ENCODE measurements around the gene LAMC3.

The LAMC3 gene

DNA sequence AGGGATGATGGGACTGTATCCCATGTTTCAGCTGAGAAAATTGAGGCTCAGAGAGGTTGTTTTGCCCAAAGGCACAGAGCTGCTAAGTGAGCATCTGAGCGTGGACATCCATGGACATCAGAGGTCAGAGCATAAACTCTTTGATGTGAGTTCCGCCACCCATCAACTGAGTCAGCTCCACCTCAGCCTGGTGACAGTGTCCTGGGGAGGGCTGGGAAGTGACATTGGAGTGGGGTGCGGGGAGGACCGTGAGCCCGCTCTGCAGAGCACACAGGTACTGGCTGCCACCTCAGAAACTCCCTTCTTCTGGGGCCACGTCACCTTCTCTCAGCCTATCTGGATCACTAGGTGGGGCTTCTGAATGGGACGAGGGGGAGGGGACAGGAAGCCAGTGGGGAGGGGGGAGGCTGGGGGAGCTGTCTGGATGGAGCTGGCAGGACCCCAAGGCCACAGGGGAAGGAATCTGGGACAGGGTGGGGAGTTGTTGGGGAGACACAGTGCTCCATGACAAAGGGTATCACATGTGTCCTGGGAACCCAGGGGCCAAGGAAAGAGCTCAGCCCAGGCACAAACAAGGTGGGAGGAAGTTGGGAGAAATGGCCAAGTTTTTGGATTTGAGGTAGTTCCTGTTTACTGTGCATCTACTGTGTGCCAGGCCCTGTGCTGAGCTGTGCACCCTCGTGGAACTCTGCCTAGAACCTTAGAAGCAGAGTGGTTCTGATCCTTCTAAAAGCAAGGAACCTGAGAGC is 2.5 kb downstream of the LAMC3 start:
- no peak for DNase-seq (ENCODE audit: low spot score)

DNA sequence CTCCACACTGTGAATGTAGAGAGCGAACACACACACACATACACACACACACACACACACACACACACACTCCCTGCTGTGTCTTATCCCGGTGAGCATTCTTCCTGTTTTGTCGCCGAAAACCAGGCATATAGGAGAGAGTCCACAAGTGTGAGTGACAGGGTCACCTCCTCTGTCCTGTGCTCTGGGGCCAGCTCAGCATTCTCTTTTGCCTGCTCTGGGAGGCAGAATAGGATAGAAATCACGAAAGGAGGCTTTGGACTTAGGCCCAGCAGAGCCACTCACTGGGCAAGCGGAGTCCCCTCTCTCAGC is 3.0 kb downstream of the LAMC3 start:
- no peak for DNase-seq (ENCODE audit: low spot score)

DNA sequence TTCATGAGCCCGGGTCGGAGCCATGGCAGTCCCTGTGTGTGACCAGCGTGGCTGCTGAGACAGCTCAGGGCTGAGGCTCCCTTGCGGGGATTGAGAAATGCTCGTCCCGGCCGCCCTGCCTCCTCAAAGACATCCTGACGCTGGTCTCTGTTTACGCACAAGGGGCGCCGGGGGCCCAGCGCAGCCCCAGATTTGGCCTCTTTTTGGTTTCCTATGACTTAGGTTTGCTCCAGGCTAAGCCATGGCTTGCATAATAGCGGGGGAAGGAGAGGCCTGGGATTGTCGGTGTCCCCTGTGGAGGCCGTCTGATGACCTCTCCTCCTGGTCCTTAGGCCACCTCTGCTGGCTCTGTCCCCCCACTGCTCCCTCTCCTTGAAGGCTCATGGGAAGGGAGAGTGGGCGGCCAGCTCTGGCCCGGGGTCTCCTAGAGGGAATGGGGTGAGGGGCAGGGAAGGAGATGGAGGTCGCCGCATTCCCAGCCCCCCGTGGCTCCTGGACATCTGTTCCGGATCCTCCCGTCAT is 3.5 kb downstream of the LAMC3 start:
- DNase-seq (ENCODE audit: low spot score) = no peak

DNA sequence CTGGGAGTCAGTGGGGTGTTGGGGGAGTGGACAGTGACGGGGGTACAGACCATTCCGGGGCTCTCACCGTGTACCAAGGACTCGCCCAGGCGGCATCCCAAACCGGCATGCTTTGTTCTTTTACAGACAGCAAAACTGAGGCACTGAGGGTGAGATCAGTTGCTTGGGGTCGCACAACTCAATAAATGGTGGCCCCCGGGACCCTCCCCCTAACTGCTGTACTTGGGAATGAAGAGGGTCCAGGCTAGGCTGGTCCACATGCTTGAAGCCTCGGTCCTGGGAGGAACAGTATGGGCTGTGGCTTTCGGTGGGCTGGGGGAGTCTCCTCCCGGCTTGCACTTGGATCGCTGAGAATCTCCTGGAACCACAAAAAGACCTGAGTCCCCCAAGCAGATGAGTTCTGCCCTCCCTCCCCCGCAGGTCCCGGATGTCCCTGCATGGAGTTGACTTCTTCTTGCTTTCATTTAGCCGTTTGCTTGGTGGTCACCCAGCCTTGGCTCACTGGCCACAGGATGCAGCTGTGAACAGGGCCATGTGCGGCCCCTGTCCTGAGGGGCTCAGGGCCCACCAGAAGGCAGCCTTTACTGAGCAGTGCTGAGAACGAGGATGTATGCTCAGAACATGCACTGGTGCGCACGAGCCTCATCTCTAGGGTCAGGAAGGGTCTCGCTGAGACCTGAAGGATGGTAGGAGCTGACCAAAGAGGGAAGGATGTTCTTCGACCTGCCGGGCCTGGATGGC is 4.2 kb downstream of the LAMC3 start:
- DNase-seq (ENCODE audit: low spot score) = no peak

DNA sequence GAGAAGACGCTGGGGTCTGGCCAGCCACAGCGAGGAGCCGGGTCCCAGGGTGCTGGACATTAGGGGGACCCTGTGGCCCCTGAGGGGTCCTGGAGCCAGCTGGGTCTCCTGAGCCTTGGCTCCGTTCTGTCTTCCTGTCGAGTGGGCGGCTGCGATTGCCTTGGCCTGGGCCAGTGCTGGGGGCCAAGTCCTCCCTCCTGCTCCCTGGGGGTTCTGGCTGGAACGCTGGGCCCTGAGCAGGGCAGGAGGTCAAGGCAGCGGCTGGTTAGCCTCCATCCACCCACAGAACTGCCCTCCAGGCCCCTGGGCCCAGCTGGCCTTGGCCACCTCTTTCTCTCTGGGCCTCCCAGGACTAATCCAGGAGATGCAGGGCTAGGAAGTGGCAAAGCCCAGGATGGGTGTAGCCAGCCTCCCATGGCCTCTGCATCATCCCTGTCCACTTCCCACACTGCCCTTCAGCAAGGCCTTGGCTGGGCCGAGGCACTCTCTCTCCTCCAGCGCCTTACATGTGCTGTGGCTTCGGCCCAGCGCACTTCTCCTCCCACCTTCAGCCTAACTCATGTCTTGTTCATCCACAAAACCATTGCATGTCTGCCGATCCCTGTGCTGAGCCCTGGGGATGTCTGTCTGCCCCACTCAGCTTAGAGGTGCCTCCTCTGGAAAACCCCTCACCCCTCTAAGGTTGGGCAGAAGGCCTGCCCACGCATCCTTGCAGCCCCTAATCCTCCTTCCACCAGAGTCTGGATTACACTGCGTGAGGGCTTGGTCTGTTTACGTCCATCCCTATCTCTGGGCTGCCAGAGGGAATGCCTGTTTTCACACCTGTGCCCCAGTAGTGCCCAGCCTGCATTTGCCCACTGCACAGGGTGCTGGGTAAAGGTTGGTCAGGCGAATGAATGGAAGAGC is 5.0 kb downstream of the LAMC3 start:
- no peak for DNase-seq (ENCODE audit: low spot score)

DNA sequence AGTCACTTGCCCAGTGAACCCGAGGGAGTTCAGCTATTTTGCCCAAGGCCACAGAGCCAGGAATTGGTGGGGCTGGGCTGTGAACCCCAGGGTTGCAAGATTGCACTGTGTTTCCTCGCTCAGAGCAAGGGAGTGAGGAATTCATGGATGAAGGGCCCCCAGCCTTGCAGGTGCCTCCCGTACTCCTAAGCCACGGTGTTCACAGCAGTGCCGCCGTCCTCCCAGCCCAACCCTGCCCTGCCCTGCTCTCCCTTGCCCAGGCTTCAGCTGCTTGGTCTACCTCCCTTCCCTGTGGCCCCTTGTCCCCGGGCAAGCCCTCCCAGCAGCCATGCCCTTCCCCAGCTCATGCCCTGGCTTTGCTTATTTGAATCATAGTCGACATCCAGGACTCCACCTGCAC is 6.1 kb downstream of the LAMC3 start:
- no peak for DNase-seq (ENCODE audit: low spot score)

DNA sequence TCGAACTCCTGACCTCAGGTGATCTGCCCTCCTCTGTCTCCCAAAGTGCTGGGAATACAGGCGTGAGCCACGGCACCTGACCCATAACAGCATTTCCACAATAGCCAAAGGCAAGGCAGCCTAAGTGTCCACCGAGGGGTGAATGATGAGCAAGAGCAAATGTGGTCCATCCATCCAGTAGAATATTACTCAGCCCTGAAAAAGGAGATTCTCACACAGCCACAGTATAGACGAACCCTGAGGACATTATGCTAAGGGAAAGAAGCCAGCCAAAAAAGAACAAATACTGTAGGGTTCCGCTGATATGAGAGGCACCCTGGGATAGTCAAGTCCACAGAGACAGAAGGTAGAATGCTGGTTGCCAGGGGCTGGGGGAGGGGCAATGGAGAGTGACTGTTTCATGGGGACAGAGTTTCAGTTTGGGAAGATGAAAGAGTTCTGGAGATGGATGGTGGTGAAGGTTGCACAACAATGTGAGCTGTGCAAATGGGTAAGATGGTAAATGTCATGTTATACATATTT is 7.0 kb downstream of the LAMC3 start:
- no peak for DNase-seq (ENCODE audit: low spot score)

DNA sequence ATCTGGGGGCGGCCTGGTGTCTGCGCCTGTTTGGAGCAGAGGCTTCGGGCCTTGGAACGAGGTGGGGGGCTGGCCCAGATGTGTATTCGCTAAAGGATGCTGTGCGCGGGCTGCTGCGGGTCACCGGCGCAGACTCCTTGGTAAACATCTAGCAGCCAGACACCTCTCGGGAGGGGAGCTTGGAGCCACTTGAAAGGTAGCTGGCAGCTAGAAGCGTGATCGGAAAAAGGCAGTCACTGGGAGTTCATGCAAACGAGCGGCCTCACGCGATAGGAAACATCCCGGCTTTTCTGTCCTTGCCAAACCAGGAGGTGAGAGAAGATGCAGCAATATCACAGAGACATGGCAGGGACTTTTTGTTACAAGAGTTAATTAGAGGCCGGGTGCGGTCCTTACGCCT is 8.1 kb downstream of the LAMC3 start:
- no peak for DNase-seq (ENCODE audit: low spot score)

DNA sequence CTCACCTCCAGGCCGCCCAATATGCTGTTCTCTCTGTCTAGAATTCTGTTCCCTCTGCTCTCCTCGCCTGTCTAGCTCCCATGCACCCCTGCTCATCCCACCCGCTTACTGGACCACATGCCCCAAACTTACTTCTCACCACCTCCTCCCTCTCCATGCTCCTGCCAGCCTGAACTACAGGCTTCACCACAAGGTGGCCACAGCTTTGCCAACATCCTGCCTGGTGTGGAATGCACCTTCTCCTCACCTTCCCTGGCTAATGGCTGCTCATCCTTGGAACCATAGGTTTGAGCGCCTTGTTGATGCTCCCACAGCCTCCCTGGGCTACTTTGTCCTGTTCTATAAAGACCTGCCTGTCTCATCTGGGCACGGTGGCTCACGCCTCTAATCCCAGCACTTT is 9.6 kb downstream of the LAMC3 start:
- DNase-seq (ENCODE audit: low spot score) = no peak

DNA sequence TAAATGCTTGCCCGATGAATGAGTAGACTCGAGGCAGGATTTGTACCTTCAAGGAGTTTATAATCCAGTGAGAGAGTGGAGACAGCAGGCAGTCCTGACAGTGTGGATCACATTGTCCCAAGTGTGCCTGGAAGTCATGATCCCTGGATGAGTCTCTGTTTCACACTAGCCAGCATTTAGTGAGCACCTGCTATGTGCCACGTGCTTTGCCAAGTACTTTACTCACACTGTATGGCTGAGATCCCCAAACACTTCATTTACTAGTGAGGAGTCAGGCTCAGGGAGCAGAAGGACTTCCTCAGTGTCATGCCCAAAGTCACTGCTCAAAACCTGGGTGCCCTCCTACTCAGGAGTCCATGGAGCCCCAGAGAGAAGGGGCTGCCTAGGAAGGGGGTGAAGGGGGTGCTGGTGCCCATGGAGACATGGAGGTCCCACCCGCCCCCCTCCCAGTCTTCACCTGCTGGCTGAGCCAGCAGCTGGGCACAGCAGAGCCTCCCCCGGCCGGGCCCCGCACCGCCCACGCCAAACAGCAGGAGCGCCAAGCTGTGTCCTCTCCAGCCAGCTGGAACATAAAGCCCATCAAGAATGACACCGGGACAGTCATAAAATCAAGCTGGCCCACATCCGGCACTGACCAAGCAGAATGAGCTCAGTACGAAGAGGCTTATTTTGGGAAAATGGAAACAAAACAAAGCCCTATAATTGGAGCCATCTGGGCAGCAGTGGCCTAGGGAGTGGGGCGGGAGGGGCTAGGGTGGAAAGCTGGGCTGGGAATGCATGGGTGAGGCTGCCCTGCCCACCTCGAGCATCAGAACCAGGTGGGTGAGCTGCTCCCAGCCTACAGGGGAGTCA is 10.6 kb downstream of the LAMC3 start:
- no peak for DNase-seq (ENCODE audit: low spot score)

DNA sequence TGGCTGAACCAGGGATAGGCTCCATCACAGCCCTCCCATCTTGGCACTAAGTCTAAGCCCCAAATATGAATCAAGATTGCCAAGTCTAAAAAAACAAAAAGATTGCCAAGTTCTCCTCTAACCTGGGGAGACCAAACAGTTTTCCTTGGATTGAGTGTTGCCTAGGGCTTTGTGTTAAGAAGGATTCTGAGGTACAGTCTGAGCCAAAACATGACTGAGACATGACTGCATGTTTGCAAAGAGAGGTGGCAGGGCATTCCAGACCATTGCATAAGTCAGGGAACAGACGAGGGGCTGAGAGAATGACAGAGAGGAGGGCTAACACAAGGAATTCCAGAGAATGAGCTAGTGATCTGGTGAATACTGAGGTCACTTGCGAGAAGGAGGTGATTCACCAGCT is 11.4 kb downstream of the LAMC3 start:
- DNase-seq (ENCODE audit: low spot score) = no peak

DNA sequence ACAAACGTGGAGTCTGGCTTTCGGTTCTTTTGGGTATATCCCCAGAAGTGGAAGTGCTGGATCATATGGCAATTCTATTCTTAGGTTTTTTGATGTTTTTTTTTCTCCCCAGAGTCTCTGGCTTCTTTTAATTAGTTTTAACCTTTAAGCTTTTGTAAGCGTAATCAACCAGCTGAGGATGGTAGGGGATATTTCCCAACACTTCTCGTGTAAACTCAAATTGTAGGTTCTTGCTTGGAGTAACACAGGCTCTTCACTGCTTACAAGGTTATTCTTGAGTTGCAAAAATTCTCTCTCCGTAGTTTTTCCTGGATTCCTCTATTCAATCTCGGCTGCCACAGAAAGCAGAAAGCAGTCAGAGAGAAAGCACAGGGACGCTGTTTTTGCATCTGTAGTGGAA is 11.9 kb downstream of the LAMC3 start:
- no peak for DNase-seq (ENCODE audit: low spot score)

DNA sequence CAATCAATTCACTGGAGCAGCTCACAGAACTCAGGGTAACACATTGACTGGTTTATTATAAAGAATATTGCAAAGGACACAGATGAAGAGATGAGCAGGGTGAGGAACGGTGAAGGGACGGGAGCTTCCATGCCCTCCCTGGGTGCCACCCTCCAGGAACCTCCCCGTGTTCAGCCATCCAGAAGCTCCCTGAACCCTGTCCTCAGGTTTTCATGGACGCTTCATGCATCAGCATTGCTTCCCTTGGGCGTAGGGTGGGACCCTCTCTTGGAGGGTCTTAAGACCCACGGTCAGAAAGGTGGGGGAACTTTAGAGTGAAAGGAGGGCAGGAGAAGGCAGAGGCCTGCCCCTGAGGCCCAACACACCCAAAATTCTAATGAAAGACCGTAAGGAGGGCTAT is 12.8 kb downstream of the LAMC3 start:
- no peak for DNase-seq (ENCODE audit: low spot score)

DNA sequence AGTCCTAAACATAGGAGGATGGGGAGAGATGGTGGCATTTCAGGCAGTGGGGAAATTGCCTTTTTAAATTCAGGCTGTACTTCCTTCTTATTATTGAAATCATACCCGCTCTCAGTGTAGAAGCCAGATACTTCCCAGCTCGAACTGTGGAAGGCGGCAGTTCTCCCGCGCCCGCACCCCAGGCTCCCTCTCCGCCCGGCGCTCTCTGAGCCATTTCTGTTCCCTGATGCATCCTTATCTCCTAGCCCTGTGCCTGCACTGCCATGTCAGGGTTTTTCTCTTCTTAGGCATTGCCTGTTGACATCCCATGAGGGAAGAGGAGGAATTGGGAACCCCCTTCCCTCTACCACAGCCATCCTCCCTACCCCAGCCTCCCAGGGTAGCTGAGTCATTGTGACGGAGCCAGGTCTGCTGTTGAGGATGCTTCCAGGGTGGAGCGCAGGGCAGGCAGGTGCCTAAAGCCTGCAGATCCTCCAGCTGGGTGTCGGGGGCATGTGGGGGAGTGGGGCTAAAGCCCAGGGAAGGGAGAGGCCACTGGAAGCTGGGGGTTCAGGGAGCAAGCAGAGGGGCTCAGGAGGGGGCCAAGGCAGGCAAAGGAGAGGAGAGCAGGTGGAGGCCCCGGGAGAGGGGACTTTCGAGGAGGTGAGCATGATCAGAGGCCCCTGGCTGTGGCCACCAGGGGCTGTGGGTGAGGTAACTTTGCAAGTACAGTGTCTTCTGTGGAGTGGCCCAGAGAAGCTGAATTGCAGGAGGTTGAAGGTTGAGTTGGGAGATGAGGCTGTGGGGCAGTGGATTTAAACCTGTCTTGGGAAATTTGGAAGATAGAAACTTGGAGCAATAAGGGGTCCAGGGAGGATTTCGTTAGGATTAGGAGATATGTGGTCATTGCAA is 16.2 kb downstream of the LAMC3 start:
- no peak for DNase-seq (ENCODE audit: low spot score)

DNA sequence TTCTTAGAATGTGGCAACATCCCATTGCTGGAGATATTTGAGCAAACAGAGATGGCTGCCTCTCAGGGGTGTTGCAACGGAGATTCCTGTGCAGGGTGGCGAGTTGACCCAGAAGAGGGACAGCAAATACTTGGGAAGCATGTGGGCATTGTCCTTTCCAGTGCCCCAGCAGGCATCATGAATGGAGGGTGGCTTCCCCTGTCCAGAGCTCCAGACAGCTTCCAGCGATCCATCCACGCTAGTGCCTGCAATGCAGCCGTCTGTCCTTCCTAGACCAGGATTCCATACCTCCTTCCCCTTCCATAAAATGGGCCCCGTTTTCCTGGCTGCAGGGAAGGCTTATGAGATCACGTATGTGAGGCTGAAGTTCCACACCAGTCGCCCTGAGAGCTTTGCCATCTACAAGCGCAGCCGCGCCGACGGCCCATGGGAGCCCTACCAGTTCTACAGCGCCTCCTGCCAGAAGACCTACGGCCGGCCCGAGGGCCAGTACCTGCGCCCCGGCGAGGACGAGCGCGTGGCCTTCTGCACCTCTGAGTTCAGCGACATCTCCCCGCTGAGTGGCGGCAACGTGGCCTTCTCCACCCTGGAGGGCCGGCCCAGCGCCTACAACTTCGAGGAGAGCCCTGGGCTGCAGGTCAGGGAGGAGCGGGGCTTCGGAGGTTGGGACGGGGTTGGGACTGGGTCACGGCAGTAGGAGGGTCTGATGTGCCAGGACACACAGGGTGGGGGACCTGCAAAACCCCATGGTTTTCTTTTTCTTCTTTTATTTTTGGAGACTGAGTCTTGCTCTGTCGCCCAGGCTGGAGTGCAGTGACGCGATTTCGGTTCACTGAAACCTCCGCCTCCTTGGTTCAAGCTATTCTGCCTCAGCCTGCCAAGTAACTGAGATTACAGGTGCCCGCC is 17.2 kb downstream of the LAMC3 start:
- no peak for DNase-seq (ENCODE audit: low spot score)

DNA sequence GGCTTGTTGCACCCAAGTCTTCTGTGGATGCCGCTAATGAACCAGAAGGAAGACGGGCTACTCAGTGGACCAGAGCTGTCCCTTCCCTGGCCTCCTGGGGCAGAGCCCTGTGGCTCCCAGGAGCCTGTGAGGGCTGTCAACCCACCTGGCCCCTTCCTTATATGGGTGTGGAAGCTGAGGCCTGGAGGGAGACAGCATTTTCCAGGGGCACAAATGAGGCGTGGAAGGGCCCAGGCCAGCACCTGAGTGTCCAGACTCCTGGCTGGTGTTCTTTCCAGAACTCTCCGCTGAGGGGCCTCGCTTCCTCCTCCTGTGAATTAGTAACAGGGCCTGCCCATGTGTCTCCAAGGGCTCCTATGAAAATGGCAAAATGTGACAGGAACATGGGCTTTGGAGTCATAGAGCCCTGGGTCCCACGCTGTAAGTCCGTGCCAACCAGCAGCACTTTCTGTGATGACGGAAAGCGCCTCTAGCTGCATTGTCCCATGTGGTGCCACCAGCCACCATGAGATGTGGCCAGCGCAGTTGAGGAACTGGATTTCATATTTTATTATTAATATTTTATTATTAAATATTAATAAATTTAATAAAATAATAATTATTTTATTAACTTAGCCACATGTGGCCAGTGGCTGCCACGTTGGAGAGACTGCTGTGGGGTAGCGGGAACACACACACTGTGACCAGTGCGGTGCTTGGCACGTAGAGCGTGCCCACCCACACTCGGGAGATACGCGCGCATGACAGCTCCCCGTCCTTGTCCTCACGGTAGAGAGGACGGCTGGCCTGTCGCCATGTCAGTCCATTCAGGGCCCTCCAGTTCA is 18.3 kb downstream of the LAMC3 start:
- no peak for DNase-seq (ENCODE audit: low spot score)

DNA sequence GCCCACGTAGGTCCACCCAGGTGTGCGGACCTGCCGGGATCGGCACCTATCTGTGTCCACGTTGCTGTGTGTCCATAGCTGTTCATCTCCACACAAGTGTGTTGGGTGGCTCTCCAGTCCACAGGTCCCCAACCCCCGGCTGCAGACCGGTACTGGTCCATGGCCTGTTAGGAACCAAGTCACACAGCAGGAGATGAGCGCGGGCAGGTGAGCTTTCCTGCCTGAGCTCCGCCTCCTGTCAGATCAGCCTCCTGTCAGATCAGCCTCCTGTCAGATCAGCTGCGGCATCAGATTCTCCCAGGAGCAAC is 18.9 kb downstream of the LAMC3 start:
- DNase-seq (ENCODE audit: low spot score) = no peak

DNA sequence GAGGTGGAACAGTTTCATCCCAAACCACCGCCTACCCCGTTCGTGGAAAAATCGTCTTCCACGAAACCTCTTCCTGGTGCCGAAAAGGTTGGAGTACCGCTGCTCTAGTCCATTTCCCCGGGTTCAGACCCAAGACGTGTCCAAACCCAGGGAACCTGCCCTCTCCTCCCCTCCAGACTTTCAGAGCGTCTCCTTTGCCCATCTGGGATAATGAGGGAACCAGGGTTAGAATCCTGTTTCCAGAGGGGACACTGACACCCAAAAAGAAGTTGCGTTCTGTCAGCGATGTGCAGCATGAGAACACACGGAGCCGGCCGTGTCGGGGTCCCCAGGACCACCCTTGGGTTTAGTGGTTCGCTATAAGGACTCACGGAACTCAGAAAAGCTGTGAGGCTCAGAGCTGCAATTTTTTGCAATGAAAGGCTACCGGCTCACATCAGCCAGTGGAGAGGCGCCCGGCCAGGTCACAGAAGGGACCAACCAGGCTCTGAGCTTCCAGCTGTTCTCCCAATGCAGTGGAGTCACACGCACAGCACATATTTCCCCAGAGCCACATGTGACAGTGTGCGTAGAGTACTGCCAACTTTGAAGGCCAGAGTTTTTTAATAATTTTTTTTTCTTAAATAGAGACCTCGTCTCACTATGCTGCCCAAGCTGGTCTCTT is 19.4 kb downstream of the LAMC3 start:
- no peak for DNase-seq (ENCODE audit: low spot score)

All from CD4-positive, alpha-beta T cell treated with Interleukin-6 at 100 ng/mL for 8 hours (primary cell).